Activated T-cell treated with anti-CD3 and anti-CD28 coated beads, Interleukin-2, amount 50 U/mL, for 24 hours (primary cell): ENCODE data around the gene IRF2.
"Not testable (repeated sequence)": the region's sequence is repeated elsewhere in the genome, so short reads cannot be mapped to it uniquely, and the experiment has no call there.

ENCODE experiments used
- DNase-seq: peaks from one replicate; pipeline ENCODE4 v3.0.0-alpha.2; 2020
- H3K27ac Mint-ChIP-seq: 2 replicates; pipeline ENCODE4 v1.8.0; 2020; ENCODE audit warnings: mild to moderate bottlenecking, mixed read lengths
- H3K27me3 Mint-ChIP-seq: 2 replicates; pipeline ENCODE4 v1.8.0; 2020; ENCODE audit warnings: mixed read lengths
- H3K36me3 Mint-ChIP-seq: 2 replicates; pipeline ENCODE4 v1.8.0; 2020; ENCODE audit warnings: low read depth, mixed read lengths
- H3K4me1 Mint-ChIP-seq: 2 replicates; pipeline ENCODE4 v1.8.0; 2020; ENCODE audit warnings: low read depth, mixed read lengths
- H3K4me3 Mint-ChIP-seq: 2 replicates; pipeline ENCODE4 v1.8.0; 2020; ENCODE audit warnings: mild to moderate bottlenecking, moderate library complexity, mixed read lengths
- H3K9me3 Mint-ChIP-seq: 2 replicates; pipeline ENCODE4 v1.8.0; 2020; ENCODE audit warnings: mixed read lengths

The IRF2 gene

GRCh38 chr4:184347251-184348239 is 126.8 kb downstream of the IRF2 start:
- no peaks in the 10 kb centered on the region for H3K9me3 Mint-ChIP-seq

GRCh38 chr4:184346682-184347081 is 127.7 kb downstream of the IRF2 start:
- Mint-ChIP-seq H3K4me3 (no peak overlapping the region), H3K9me3 (no peaks in the 10 kb centered on the region), H3K27me3 (peaks cover 3% of the 10 kb centered on the region), H3K36me3 (no peaks in the 10 kb centered on the region), H3K4me1 (peaks cover 20% of the 10 kb centered on the region), H3K27ac (no peak overlapping the region)
- DNase-seq: no peak

More at GRCh38 chr4:184347251-184348239, 126.8 kb downstream of the IRF2 start:
- Mint-ChIP-seq H3K4me1 (peaks cover 20% of the 10 kb centered on the region), H3K36me3 (no peaks in the 10 kb centered on the region), H3K27ac (no peak overlapping the region), H3K27me3 (peaks cover 3% of the 10 kb centered on the region), H3K4me3 (no peak overlapping the region)
- no peak for DNase-seq

- not testable (repeated sequence) for H3K9me3 Mint-ChIP-seq, H3K27me3 Mint-ChIP-seq, H3K36me3 Mint-ChIP-seq, DNase-seq, H3K27ac Mint-ChIP-seq, H3K4me3 Mint-ChIP-seq
- peaks cover 20% of the 10 kb centered on the region for H3K4me1 Mint-ChIP-seq
These were observed 128.1 kb downstream of the IRF2 start for GRCh38 chr4:184346273-184346672.

- H3K36me3 Mint-ChIP-seq: no peaks in the 10 kb centered on the region
- DNase-seq: no peak
- no peak overlapping the region for H3K4me3 Mint-ChIP-seq
- H3K9me3 Mint-ChIP-seq: no peaks in the 10 kb centered on the region
- H3K27ac Mint-ChIP-seq: no peak overlapping the region
- peaks cover 20% of the 10 kb centered on the region for H3K4me1 Mint-ChIP-seq
- peaks cover 3% of the 10 kb centered on the region for H3K27me3 Mint-ChIP-seq
These were observed 128.8 kb downstream of the IRF2 start for GRCh38 chr4:184345573-184345922.

GRCh38 chr4:184344899-184345572 is 129.3 kb downstream of the IRF2 start:
- peaks cover 20% of the 10 kb centered on the region for H3K4me1 Mint-ChIP-seq
- no peak overlapping the region for H3K4me3 Mint-ChIP-seq
- no peak for DNase-seq
- no peaks in the 10 kb centered on the region for H3K36me3 Mint-ChIP-seq
- H3K27me3 Mint-ChIP-seq: peaks cover 3% of the 10 kb centered on the region
- no peaks in the 10 kb centered on the region for H3K9me3 Mint-ChIP-seq
- H3K27ac Mint-ChIP-seq: no peak overlapping the region

GRCh38 chr4:184344435-184344834 is 129.9 kb downstream of the IRF2 start:
- H3K4me1 Mint-ChIP-seq: peaks cover 20% of the 10 kb centered on the region
- H3K36me3 Mint-ChIP-seq: no peaks in the 10 kb centered on the region
- no peak overlapping the region for H3K27ac Mint-ChIP-seq
- DNase-seq: no peak
- no peaks in the 10 kb centered on the region for H3K9me3 Mint-ChIP-seq
- H3K4me3 Mint-ChIP-seq: peak overlapping the region; percentile 77
- peaks cover 3% of the 10 kb centered on the region for H3K27me3 Mint-ChIP-seq

GRCh38 chr4:184343502-184344177 is 130.7 kb downstream of the IRF2 start:
- H3K9me3 Mint-ChIP-seq: peaks cover 3% of the 10 kb centered on the region
- H3K27me3 Mint-ChIP-seq: peaks cover 3% of the 10 kb centered on the region

GRCh38 chr4:184342857-184343237 is 131.5 kb downstream of the IRF2 start:
- peaks cover 20% of the 10 kb centered on the region for H3K4me1 Mint-ChIP-seq

More at GRCh38 chr4:184343502-184344177, 130.7 kb downstream of the IRF2 start:
- DNase-seq: peak; percentile 63
- Mint-ChIP-seq H3K27ac (peak overlapping the region; percentile 51), H3K4me1 (peaks cover 20% of the 10 kb centered on the region), H3K36me3 (no peaks in the 10 kb centered on the region), H3K4me3 (peak overlapping the region; percentile 77)

GRCh38 chr4:184342167-184342856 is 132.0 kb downstream of the IRF2 start:
- Mint-ChIP-seq H3K27ac (no peak overlapping the region), H3K4me3 (no peak overlapping the region), H3K27me3 (peaks cover 3% of the 10 kb centered on the region), H3K9me3 (peaks cover 8% of the 10 kb centered on the region), H3K36me3 (peaks cover 5% of the 10 kb centered on the region), H3K4me1 (peaks cover 20% of the 10 kb centered on the region)
- DNase-seq: no peak

More at GRCh38 chr4:184342857-184343237, 131.5 kb downstream of the IRF2 start:
- not testable (repeated sequence) for H3K27ac Mint-ChIP-seq, H3K27me3 Mint-ChIP-seq, DNase-seq, H3K36me3 Mint-ChIP-seq, H3K9me3 Mint-ChIP-seq
- peak overlapping the region; percentile 77 for H3K4me3 Mint-ChIP-seq

GRCh38 chr4:184339398-184340193 is 134.8 kb downstream of the IRF2 start:
- H3K36me3 Mint-ChIP-seq, H3K27me3 Mint-ChIP-seq, DNase-seq, H3K4me3 Mint-ChIP-seq, H3K27ac Mint-ChIP-seq: not testable (repeated sequence)
- Mint-ChIP-seq H3K4me1 (peaks cover 29% of the 10 kb centered on the region), H3K9me3 (peaks cover 16% of the 10 kb centered on the region)

GRCh38 chr4:184337907-184338306 is 136.4 kb downstream of the IRF2 start:
- peaks cover 7% of the 10 kb centered on the region for H3K36me3 Mint-ChIP-seq
- H3K9me3 Mint-ChIP-seq: peaks cover 18% of the 10 kb centered on the region
- no peaks in the 10 kb centered on the region for H3K27me3 Mint-ChIP-seq
- H3K4me3 Mint-ChIP-seq: no peak overlapping the region
- DNase-seq: no peak
- peaks cover 17% of the 10 kb centered on the region for H3K4me1 Mint-ChIP-seq
- no peak overlapping the region for H3K27ac Mint-ChIP-seq
